ENCODE measurements around the gene PCNA.
"Not testable (repeated sequence)": the region's sequence is repeated elsewhere in the genome, so short reads cannot be mapped to it uniquely, and the experiment has no call there.

PCNA gene

GRCh38 chr20:5095931-5096330 lies 23.8 kb downstream of the PCNA start:
- DNase-seq: no peak

- no peak for DNase-seq
Measured at GRCh38 chr20:5095454-5095853, 24.3 kb downstream of the PCNA start.

GRCh38 chr20:5092765-5093339 lies 26.9 kb downstream of the PCNA start:
- DNase-seq: no peak

- no peak for DNase-seq
Measured at GRCh38 chr20:5091902-5092301, 27.9 kb downstream of the PCNA start.

GRCh38 chr20:5090191-5090590 lies 29.6 kb downstream of the PCNA start:
- peak; percentile 39 for DNase-seq

GRCh38 chr20:5088688-5089087 lies 31.1 kb downstream of the PCNA start:
- DNase-seq: no peak

GRCh38 chr20:5085380-5085779 lies 34.4 kb downstream of the PCNA start:
- no peak for DNase-seq

GRCh38 chr20:5080384-5080877 lies 39.3 kb downstream of the PCNA start:
- peak; percentile 44 for DNase-seq

- DNase-seq: peak; percentile 60
Measured at GRCh38 chr20:5078399-5078958, 41.3 kb downstream of the PCNA start.

- no peak for DNase-seq
Measured at GRCh38 chr20:5077761-5078387, 41.9 kb downstream of the PCNA start.

GRCh38 chr20:5076913-5077312 lies 42.8 kb downstream of the PCNA start:
- DNase-seq: not testable (repeated sequence)

- no peak for DNase-seq
Measured at GRCh38 chr20:5074232-5074674, 45.5 kb downstream of the PCNA start.

- no peak for DNase-seq
Measured at GRCh38 chr20:5073660-5074231, 46.0 kb downstream of the PCNA start.

- peak; percentile 85 for DNase-seq
Measured at GRCh38 chr20:5072756-5073659, 46.8 kb downstream of the PCNA start.

- DNase-seq: not testable (repeated sequence)
Measured at GRCh38 chr20:5071942-5072341, 47.8 kb downstream of the PCNA start.

- no peak for DNase-seq
Measured at GRCh38 chr20:5070570-5070969, 49.2 kb downstream of the PCNA start.

- no peak for DNase-seq
Measured at GRCh38 chr20:5070081-5070480, 49.7 kb downstream of the PCNA start.

- DNase-seq: no peak
Measured at GRCh38 chr20:5069141-5069806, 50.5 kb downstream of the PCNA start.

- DNase-seq: no peak
Measured at GRCh38 chr20:5067877-5068645, 51.7 kb downstream of the PCNA start.

GRCh38 chr20:5065879-5066383 lies 53.8 kb downstream of the PCNA start:
- peak; percentile 26 for DNase-seq

GRCh38 chr20:5065166-5065878 lies 54.4 kb downstream of the PCNA start:
- DNase-seq: no peak

All from femur (tissue), 1 donor.